PC-9 (cell line): Measurements from ENCODE around the gene MRPL43. TPM values are rescaled to one million over a fixed set of nuclear protein-coding genes. Genes with fewer than 3 reads are reported as not detected.

ENCODE experiments used
- BruUV-seq: library from RNA; stranded (reverse); fragments of 400-500 nt; replicated peaks from 2 replicates; lab custom pipeline; 2021; lab: Mats Ljungman, UMichigan
- CTCF ChIA-PET: fragments of 300-600 bp; sonication (Branson Sonifier 250); formaldehyde crosslinking; loops from one replicate; lab custom pipeline; 2022; ENCODE audit warnings: antibody characterized with exemption; lab: Charles Lee
- POLR2A ChIA-PET: fragments of 300-600 bp; sonication (Branson Sonifier 250); formaldehyde crosslinking; loops from one replicate; lab custom pipeline; 2022; ENCODE audit warnings: antibody characterized with exemption; ENCODE audit not compliant: unreplicated experiment; lab: Charles Lee
- DNase-seq, 2 experiments: peaks; one replicate each; pipeline versions ENCODE4 v3.0.0 to v3.0.0-alpha.2; 2015 to 2022; ENCODE audit warnings: mixed read lengths in 1 of 2
- H2AFZ ChIP-seq: fragments of 200-600 bp; sonication (generic); 2 replicates; pipeline ENCODE4 v1.8.1; 2017; ENCODE audit warnings: antibody characterized with exemption
- H3F3A ChIP-seq: fragments of 200-600 bp; sonication (generic); 2 replicates; pipeline ENCODE4 v1.8.1; 2017; ENCODE audit warnings: antibody characterized with exemption, mild to moderate bottlenecking, low read depth; ENCODE audit not compliant: insufficient read depth
- H3K27ac ChIP-seq: fragments of 200-600 bp; sonication (generic); 2 replicates; pipeline ENCODE4 v1.6.1; 2016; ENCODE audit warnings: mixed run types
- H3K27me3 ChIP-seq: fragments of 200-600 bp; sonication (generic); 2 replicates; pipeline ENCODE4 v1.6.1; 2016; ENCODE audit warnings: low read depth, mixed run types; ENCODE audit not compliant: insufficient read depth
- H3K36me3 ChIP-seq: fragments of 200-600 bp; sonication (generic); 2 replicates; pipeline ENCODE4 v1.6.1; 2016; ENCODE audit warnings: low read depth, mixed run types
- H3K4me1 ChIP-seq: fragments of 200-600 bp; sonication (generic); replicated peaks from 2 replicates; pipeline ENCODE4 v1.6.1; 2016; ENCODE audit warnings: mixed run types; ENCODE audit not compliant: insufficient read depth
- H3K4me2 ChIP-seq: fragments of 200-600 bp; sonication (generic); 2 replicates; pipeline ENCODE4 v1.6.1; 2017; ENCODE audit warnings: mixed run types
- H3K4me3 ChIP-seq: fragments of 200-600 bp; sonication (generic); 2 replicates; pipeline ENCODE4 v1.6.1; 2016; ENCODE audit warnings: mixed run types
- H3K79me2 ChIP-seq: fragments of 200-600 bp; sonication (generic); 2 replicates; pipeline ENCODE4 v1.6.1; 2017; ENCODE audit warnings: low read depth, mixed run types
- H3K9me2 ChIP-seq: fragments of 200-600 bp; sonication (generic); 2 replicates; pipeline ENCODE4 v1.8.1; 2017; ENCODE audit warnings: mild to moderate bottlenecking; ENCODE audit not compliant: insufficient read depth
- H3K9me3 ChIP-seq: fragments of 200-600 bp; sonication (generic); 2 replicates; pipeline ENCODE4 v1.8.1; 2016; ENCODE audit warnings: low read depth; ENCODE audit not compliant: insufficient read depth
- H4K20me1 ChIP-seq: fragments of 200-600 bp; sonication (generic); 2 replicates; pipeline ENCODE4 v1.8.1; 2017; ENCODE audit not compliant: insufficient read depth
- CTCF ChIP-seq: fragments of 200-600 bp; sonication (generic); conservative IDR thresholded peaks from 2 replicates; pipeline ENCODE4 v1.6.1; 2017; ENCODE audit warnings: mixed run types, antibody characterized with exemption, mild to moderate bottlenecking, moderate library complexity
- EZH2 ChIP-seq: fragments of 200-600 bp; sonication (generic); IDR thresholded peaks from 2 replicates; pipeline ENCODE4 v1.8.0; 2017; ENCODE audit warnings: antibody characterized with exemption, low read depth
- intact Hi-C: fragments of 100-400 bp; cut with micrococcal nuclease; formaldehyde crosslinking; loops from one replicate; pipeline ENCODE4 v1.10.0; 2022; ENCODE audit not compliant: unreplicated experiment
- total RNA-seq: library from RNA; stranded (reverse); gene quantifications from 2 replicates; pipeline ENCODE4 v1.2.3, GENCODE V29; 2021

MRPL43 gene
- total RNA-seq, 1 experiment from 2014 or later: 45.7 TPM

- H3K27ac ChIP-seq: no peak overlapping the region
- CTCF ChIA-PET: interaction anchor here (1.0 kb wide), 1 partner anchor 22 kb away, joined by 3 read pairs; no protein-coding TSS in a partner anchor
- intact Hi-C loops: no loop called here
- no peak overlapping the region for H3K4me3 ChIP-seq
- H3K4me1 ChIP-seq: no peaks in the 10 kb centered on the region
- BruUV-seq: no TSS peak
- H3K79me2 ChIP-seq: no peaks in the 10 kb centered on the region
- no peak for TF ChIP-seq CTCF
- no peak for TF ChIP-seq EZH2
- no peaks in the 10 kb centered on the region for H3K36me3 ChIP-seq
- no peaks in the 10 kb centered on the region for H3F3A ChIP-seq
- no peaks in the 10 kb centered on the region; the same call in 1 of the 2 replicates for H4K20me1 ChIP-seq
- no peak overlapping the region for H2AFZ ChIP-seq
- no peak for DNase-seq
- no peaks in the 10 kb centered on the region for H3K27me3 ChIP-seq
- no peaks in the 10 kb centered on the region for H3K9me2 ChIP-seq
- no peaks in the 10 kb centered on the region for H3K9me3 ChIP-seq
- no peak overlapping the region for H3K4me2 ChIP-seq
- POLR2A ChIA-PET: no interaction called here
Observed at GRCh38 chr10:101005869-101006567, 18.7 kb upstream of the MRPL43 start.

- no TSS peak for BruUV-seq
- H3K36me3 ChIP-seq: no peaks in the 10 kb centered on the region
- intact Hi-C loops: no loop called here
- H3K4me2 ChIP-seq: no peak overlapping the region
- no peak overlapping the region for H2AFZ ChIP-seq
- H3K9me3 ChIP-seq: no peaks in the 10 kb centered on the region
- no peaks in the 10 kb centered on the region for H3F3A ChIP-seq
- 0 out of 2 replicates have a peak, but pooled peaks cover under 1% of the 10 kb centered on the region for H3K79me2 ChIP-seq
- TF ChIP-seq EZH2 (no peak), CTCF (no peak)
- ChIA-PET CTCF (interaction anchor here (1.0 kb wide), 1 partner anchor 23 kb away, joined by 3 read pairs; no protein-coding TSS in a partner anchor), POLR2A (no interaction called here)
- H4K20me1 ChIP-seq: no peaks in the 10 kb centered on the region; the same call in 1 of the 2 replicates
- no peaks in the 10 kb centered on the region for H3K27me3 ChIP-seq
- H3K9me2 ChIP-seq: no peaks in the 10 kb centered on the region
- H3K4me1 ChIP-seq: no peaks in the 10 kb centered on the region
- no peak overlapping the region for H3K27ac ChIP-seq
- H3K4me3 ChIP-seq: no peak overlapping the region
- DNase-seq: no peak
Observed at GRCh38 chr10:101005361-101005760, 18.1 kb upstream of the MRPL43 start.

GRCh38 chr10:101003639-101004206, 16.4 kb upstream of the MRPL43 start:
- Histone ChIP-seq H3K27me3 (no peaks in the 10 kb centered on the region), H4K20me1 (no peaks in the 10 kb centered on the region; the same call in 1 of the 2 replicates), H3K4me1 (peaks cover 2% of the 10 kb centered on the region), H3K9me2 (no peaks in the 10 kb centered on the region), H3K27ac (no peak overlapping the region), H2AFZ (no peak overlapping the region), H3K36me3 (no peaks in the 10 kb centered on the region), H3K4me3 (no peak overlapping the region), H3F3A (no peaks in the 10 kb centered on the region), H3K79me2 (0 out of 2 replicates have a peak, but pooled peaks cover 5% of the 10 kb centered on the region), H3K4me2 (no peak overlapping the region), H3K9me3 (no peaks in the 10 kb centered on the region)
- BruUV-seq: no TSS peak
- intact Hi-C loops: no loop called here
- CTCF ChIA-PET: no interaction called here
- TF ChIP-seq CTCF (no peak), EZH2 (no peak)
- no peak for DNase-seq
- POLR2A ChIA-PET: no interaction called here
